HCT116 (cell line): ENCODE measurements around the gene COL26A1. TPM values are rescaled to one million over a fixed set of nuclear protein-coding genes. Genes with fewer than 3 reads are reported as not detected.
"Not testable (repeated sequence)": the region's sequence is repeated elsewhere in the genome, so short reads cannot be mapped to it uniquely, and the experiment has no call there.

Experiments
- ATAC-seq: fragments of 200-7000 bp; cut with Tn5 transposase; 2 replicates; pipeline ENCODE4 v1.9.1; 2020; ENCODE audit warnings: mild to moderate bottlenecking, moderate library complexity
- BruUV-seq: library from RNA; stranded (reverse); fragments of 400-500 nt; replicated peaks from 2 replicates; lab custom pipeline; 2021; lab: Mats Ljungman, UMichigan
- CTCF ChIA-PET: fragments of 300-600 bp; sonication (Branson Sonifier 250); formaldehyde crosslinking; loops from one replicate; lab custom pipeline; 2021; ENCODE audit warnings: antibody characterized with exemption; lab: Charles Lee
- POLR2A ChIA-PET: fragments of 300-600, 350-600 bp; sonication (Branson Sonifier 250); formaldehyde crosslinking; loops from one replicate; lab custom pipeline; 2021; ENCODE audit warnings: antibody characterized with exemption; lab: Charles Lee
- RAD21 ChIA-PET, 2 experiments: fragments of 300-600 bp; sonication (Branson Sonifier 250); formaldehyde crosslinking; loops; one replicate each; lab custom pipeline; 2023; ENCODE audit warnings: low total read pairs in 2 of 2; ENCODE audit not compliant: uncharacterized antibody in 2 of 2, unreplicated experiment in 2 of 2, low non-redundant PET in 1 of 2; lab: Charles Lee
- DNase-seq: peaks from one replicate; pipeline ENCODE4 v3.0.0-alpha.2; 2010; ENCODE audit warnings: low read depth, low spot score
- H2AFZ ChIP-seq: fragments of 200-600 bp; shearing (Covaris generic), sonication (generic); 2 replicates; pipeline ENCODE4 v1.6.1; 2017; ENCODE audit warnings: low read depth, mixed run types, mixed read lengths, antibody characterized with exemption, low read length; ENCODE audit not compliant: poor library complexity, severe bottlenecking
- H3K27ac ChIP-seq: 2 replicates; pipeline ENCODE4 v1.5.1; 2012; ENCODE audit warnings: low read depth, low read length
- H3K27me3 ChIP-seq: fragments of 200-600 bp; sonication (generic); 2 replicates; pipeline ENCODE4 v1.6.1; 2016; ENCODE audit warnings: mixed run types, low read length, mixed read lengths; ENCODE audit not compliant: insufficient read depth
- H3K36me3 ChIP-seq, 2 experiments: fragments of 200-500 bp in 1 of 2; fragments of 200-600 bp in 1 of 2; sonication (Bioruptor generic) in 1 of 2; sonication (generic) in 1 of 2; 2 replicates each; pipeline versions ENCODE4 v1.5.1 to v1.6.1; 2014 to 2016; ENCODE audit warnings: low read length in 2 of 2, inconsistent platforms in 1 of 2, mixed read lengths in 1 of 2, mixed run types in 1 of 2; ENCODE audit not compliant: insufficient read depth in 2 of 2, control insufficient read depth in 1 of 2
- H3K4me1 ChIP-seq, 2 experiments: fragments of 200-600 bp in 1 of 2; sonication (generic) in 1 of 2; 2 replicates each; pipeline versions ENCODE4 v1.5.1 to v1.6.1; 2012 to 2017; ENCODE audit warnings: low read length in 2 of 2, inconsistent platforms in 1 of 2, mild to moderate bottlenecking in 1 of 2, mixed read lengths in 1 of 2, mixed run types in 1 of 2, moderate library complexity in 1 of 2; ENCODE audit not compliant: insufficient read depth in 2 of 2, control insufficient read depth in 1 of 2
- H3K4me2 ChIP-seq: fragments of 200-600 bp; sonication (generic); 2 replicates; pipeline ENCODE4 v1.6.1; 2017; ENCODE audit warnings: mixed run types, low read length, mixed read lengths
- H3K4me3 ChIP-seq, 2 experiments: fragments of 200-600 bp in 1 of 2; sonication (generic) in 1 of 2; replicated peaks in 1 of 2; 2 replicates each; pipeline ENCODE4 v1.5.1; 2011 to 2016; ENCODE audit warnings: low read length in 2 of 2, control low read depth in 1 of 2, low read depth in 1 of 2, mild to moderate bottlenecking in 1 of 2, mixed read lengths in 1 of 2, mixed run types in 1 of 2
- H3K79me2 ChIP-seq: fragments of 200-600 bp; sonication (generic); 2 replicates; pipeline ENCODE4 v1.6.1; 2017; ENCODE audit warnings: mild to moderate bottlenecking, mixed run types, low read length, moderate library complexity, mixed read lengths; ENCODE audit not compliant: insufficient read depth
- H3K9ac ChIP-seq: fragments of 200-600 bp; sonication (generic); 2 replicates; pipeline ENCODE4 v1.6.1; 2016; ENCODE audit warnings: low read length, mixed read lengths
- H3K9me2 ChIP-seq: fragments of 200-600 bp; sonication (generic), shearing (Covaris generic); 2 replicates; pipeline ENCODE4 v1.6.1; 2017; ENCODE audit warnings: mixed run types, mild to moderate bottlenecking, moderate library complexity; ENCODE audit not compliant: insufficient read depth
- H3K9me3 ChIP-seq, 2 experiments: fragments of 200-500 bp in 1 of 2; fragments of 200-600 bp in 1 of 2; sonication (Bioruptor generic) in 1 of 2; sonication (generic) in 1 of 2; 2 replicates each; pipeline ENCODE4 v1.6.1; 2014 to 2017; ENCODE audit warnings: low read length in 2 of 2, mixed read lengths in 2 of 2, inconsistent platforms in 1 of 2, low read depth in 1 of 2, mild to moderate bottlenecking in 1 of 2, mixed run types in 1 of 2, moderate library complexity in 1 of 2; ENCODE audit not compliant: control insufficient read depth in 1 of 2, insufficient read depth in 1 of 2
- H4K20me1 ChIP-seq: fragments of 200-600 bp; sonication (generic), shearing (Covaris generic); 2 replicates; pipeline ENCODE4 v1.6.1; 2017; ENCODE audit warnings: mixed run types, mild to moderate bottlenecking, moderate library complexity; ENCODE audit not compliant: insufficient read depth
- EZH2 ChIP-seq: fragments of 200-600 bp; sonication (generic); IDR thresholded peaks from 2 replicates; pipeline ENCODE4 v1.6.1; 2017; ENCODE audit warnings: antibody characterized with exemption, mixed run types
- POLR2AphosphoS5 ChIP-seq: IDR thresholded peaks from 2 replicates; pipeline ENCODE4 v1.6.1; 2011; ENCODE audit warnings: mild to moderate bottlenecking, low read depth, low read length, moderate library complexity
- SP1 ChIP-seq: IDR thresholded peaks from 2 replicates; pipeline ENCODE4 v1.6.1; 2012; ENCODE audit warnings: low read depth
- intact Hi-C: fragments of 100-400 bp; cut with micrococcal nuclease; formaldehyde crosslinking; loops from 2 replicates; pipeline ENCODE4 v1.10.0; 2022
- total RNA-seq: library from RNA; stranded (reverse); gene quantifications from one replicate; pipeline ENCODE4 v1.2.1, GENCODE V29; 2021; ENCODE audit not compliant: unreplicated experiment

COL26A1 gene
- total RNA-seq, 1 experiment from 2014 or later = 0.27 TPM

GRCh38 chr7:101502466-101503098 lies 139.9 kb downstream of the COL26A1 start:
- Histone ChIP-seq H2AFZ (no peak overlapping the region), H3K9ac (no peak overlapping the region), H3K27ac (no peak overlapping the region), H3K79me2 (no peaks in the 10 kb centered on the region), H3K9me2 (no peaks in the 10 kb centered on the region), H3K27me3 (no peaks in the 10 kb centered on the region), H4K20me1 (no peaks in the 10 kb centered on the region), H3K36me3 (no peaks in the 10 kb centered on the region), H3K4me2 (no peak overlapping the region), H3K4me3 (no peak overlapping the region), H3K4me1 (peaks cover 0 to 3% of the 10 kb centered on the region in 2 experiments; a peak in 1 of 4 replicates), H3K9me3 (no peaks in the 10 kb centered on the region)
- TF ChIP-seq EZH2 = no peak
- TF ChIP-seq POLR2AphosphoS5 = no peak
- TF ChIP-seq SP1 = no peak
- DNase-seq = no peak
- intact Hi-C loops = no loop called here
- POLR2A ChIA-PET = no interaction called here
- BruUV-seq = no TSS peak
- CTCF ChIA-PET = interaction anchor here (0.8 kb wide), 1 partner anchor 220 kb away, joined by 3 read pairs; no protein-coding TSS in a partner anchor
- no peak for ATAC-seq
- RAD21 ChIA-PET = no interaction called here

- H3K9ac ChIP-seq, RAD21 ChIA-PET, H3K9me2 ChIP-seq, H3K27ac ChIP-seq, H3K4me3 ChIP-seq, DNase-seq, H4K20me1 ChIP-seq, H2AFZ ChIP-seq, BruUV-seq, H3K27me3 ChIP-seq, H3K4me2 ChIP-seq, POLR2A ChIA-PET, H3K4me1 ChIP-seq, CTCF ChIA-PET, ATAC-seq, intact Hi-C loops, H3K36me3 ChIP-seq, H3K9me3 ChIP-seq, H3K79me2 ChIP-seq: not testable (repeated sequence)
Measured at GRCh38 chr7:101505510-101505909, 142.8 kb downstream of the COL26A1 start.
